ENCODE measurements around the gene GPR141. TPM values are rescaled to one million over a fixed set of nuclear protein-coding genes. Genes with fewer than 3 reads are reported as not detected.

Gene GPR141
- total RNA-seq, 1 donor from 2014 or later, result not detected

DNA sequence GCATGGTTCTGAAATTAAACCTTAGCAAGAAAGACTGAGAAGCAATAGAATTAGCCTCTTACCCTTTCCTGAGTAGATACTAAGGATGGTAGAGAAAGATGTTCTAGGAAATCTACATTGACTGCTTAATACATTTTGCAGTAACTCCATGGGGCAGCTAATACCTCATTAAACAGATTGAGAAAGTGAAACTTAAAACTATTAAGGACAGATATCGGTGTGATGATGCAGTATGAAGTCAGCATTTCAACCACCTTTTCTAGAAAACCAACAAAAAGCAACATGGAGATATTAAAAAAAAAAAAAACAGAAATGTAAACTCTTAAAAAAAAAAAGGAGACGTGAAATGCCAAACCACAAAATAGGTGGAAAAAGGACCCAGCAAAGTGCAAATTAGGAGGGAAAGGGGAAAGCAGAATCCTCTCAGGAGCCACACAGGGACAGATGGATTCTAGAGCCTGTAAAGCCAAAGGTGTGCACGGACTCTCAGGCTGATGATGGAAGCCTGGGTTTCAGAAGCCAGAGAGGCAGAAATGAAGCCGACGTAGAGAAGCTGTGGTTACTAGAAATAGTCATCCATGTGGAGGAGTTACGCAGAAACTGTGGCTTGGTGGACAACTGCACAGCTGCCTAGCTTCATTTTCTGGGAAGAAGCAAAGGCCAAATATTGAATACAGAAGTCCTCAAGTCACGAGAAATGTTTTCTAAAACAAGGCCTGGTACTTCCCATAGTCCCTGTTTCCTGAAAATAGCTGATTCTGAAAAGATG, 38.1 kb upstream of the GPR141 start:
- no peaks in the 10 kb centered on the region for H3K36me3 ChIP-seq
- H3K9me3 ChIP-seq, result no peaks in the 10 kb centered on the region
- TF ChIP-seq, protein P1, sequence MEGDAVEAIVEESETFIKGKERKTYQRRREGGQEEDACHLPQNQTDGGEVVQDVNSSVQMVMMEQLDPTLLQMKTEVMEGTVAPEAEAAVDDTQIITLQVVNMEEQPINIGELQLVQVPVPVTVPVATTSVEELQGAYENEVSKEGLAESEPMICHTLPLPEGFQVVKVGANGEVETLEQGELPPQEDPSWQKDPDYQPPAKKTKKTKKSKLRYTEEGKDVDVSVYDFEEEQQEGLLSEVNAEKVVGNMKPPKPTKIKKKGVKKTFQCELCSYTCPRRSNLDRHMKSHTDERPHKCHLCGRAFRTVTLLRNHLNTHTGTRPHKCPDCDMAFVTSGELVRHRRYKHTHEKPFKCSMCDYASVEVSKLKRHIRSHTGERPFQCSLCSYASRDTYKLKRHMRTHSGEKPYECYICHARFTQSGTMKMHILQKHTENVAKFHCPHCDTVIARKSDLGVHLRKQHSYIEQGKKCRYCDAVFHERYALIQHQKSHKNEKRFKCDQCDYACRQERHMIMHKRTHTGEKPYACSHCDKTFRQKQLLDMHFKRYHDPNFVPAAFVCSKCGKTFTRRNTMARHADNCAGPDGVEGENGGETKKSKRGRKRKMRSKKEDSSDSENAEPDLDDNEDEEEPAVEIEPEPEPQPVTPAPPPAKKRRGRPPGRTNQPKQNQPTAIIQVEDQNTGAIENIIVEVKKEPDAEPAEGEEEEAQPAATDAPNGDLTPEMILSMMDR (IDR thresholded peaks at IDR 0.05), result no peak
- H3K27ac ChIP-seq, result no peak overlapping the region
- no peak overlapping the region for H3K4me3 ChIP-seq
- no peak for DNase-seq (ENCODE audit: extremely low spot score in 2 of 2)
- H3K4me1 ChIP-seq, result no peaks in the 10 kb centered on the region
- no peaks in the 10 kb centered on the region for H3K27me3 ChIP-seq
- intact Hi-C loops (cut with DNase I), result no loop called here

- Histone ChIP-seq H3K27ac (no peak overlapping the region), H3K4me3 (no peak overlapping the region), H3K9me3 (no peaks in the 10 kb centered on the region), H3K4me1 (no peaks in the 10 kb centered on the region), H3K27me3 (no peaks in the 10 kb centered on the region), H3K36me3 (no peaks in the 10 kb centered on the region)
- DNase-seq (ENCODE audit: extremely low spot score in 2 of 2), result no peak
- intact Hi-C loops (cut with DNase I), result no loop called here
- TF ChIP-seq, protein P1 (IDR thresholded peaks at IDR 0.05), result no peak
- no peak for TF ChIP-seq POLR2AphosphoS5 (IDR thresholded peaks at IDR 0.05; ENCODE audit: insufficient read depth in 1 of 2, low read depth in 1 of 2)
- no peak for TF ChIP-seq POLR2A (IDR thresholded peaks at IDR 0.05)
Measured at GRCh38 chr7:37656913-37657530, 26.5 kb upstream of the GPR141 start.

DNA sequence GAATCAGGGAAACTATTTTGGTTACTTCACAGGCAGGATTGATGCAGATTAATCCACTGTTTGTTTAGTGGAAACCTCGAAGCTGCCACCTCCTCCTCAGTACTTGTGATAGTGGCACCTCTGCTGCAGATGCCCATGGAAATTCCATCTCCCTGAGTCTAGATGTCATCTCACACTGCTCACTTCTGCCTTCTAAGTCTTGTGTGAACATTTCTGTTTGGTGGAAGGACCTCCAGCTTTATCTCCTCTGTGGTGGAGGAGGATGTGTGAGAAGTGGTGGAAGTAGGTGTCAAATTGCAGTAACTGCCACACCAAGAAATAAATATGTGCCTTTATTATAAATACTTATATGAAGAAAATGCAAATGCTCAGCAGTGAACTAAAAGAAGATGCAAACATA, 25.8 kb upstream of the GPR141 start:
- Histone ChIP-seq H3K27ac (no peak overlapping the region), H3K4me1 (no peaks in the 10 kb centered on the region), H3K9me3 (no peaks in the 10 kb centered on the region), H3K4me3 (no peak overlapping the region), H3K36me3 (no peaks in the 10 kb centered on the region), H3K27me3 (no peaks in the 10 kb centered on the region)
- no peak for DNase-seq (ENCODE audit: extremely low spot score in 2 of 2)
- intact Hi-C loops (cut with DNase I), result no loop called here
- TF ChIP-seq, protein P1 (IDR thresholded peaks at IDR 0.05), result no peak
- no peak for TF ChIP-seq POLR2AphosphoS5 (IDR thresholded peaks at IDR 0.05; ENCODE audit: insufficient read depth in 1 of 2, low read depth in 1 of 2)
- no peak for TF ChIP-seq POLR2A (IDR thresholded peaks at IDR 0.05)

GRCh38 chr7:37659971-37660565, 23.5 kb upstream of the GPR141 start:
- Histone ChIP-seq H3K27ac (no peak overlapping the region), H3K36me3 (no peaks in the 10 kb centered on the region), H3K27me3 (no peaks in the 10 kb centered on the region), H3K4me1 (no peaks in the 10 kb centered on the region), H3K9me3 (no peaks in the 10 kb centered on the region), H3K4me3 (no peak overlapping the region)
- TF ChIP-seq, protein P1 (IDR thresholded peaks at IDR 0.05), result no peak
- TF ChIP-seq POLR2A (IDR thresholded peaks at IDR 0.05) (no peak), POLR2AphosphoS5 (IDR thresholded peaks at IDR 0.05; ENCODE audit: insufficient read depth in 1 of 2, low read depth in 1 of 2) (no peak)
- DNase-seq (ENCODE audit: extremely low spot score in 2 of 2), result no peak
- intact Hi-C loops (cut with DNase I), result no loop called here

GRCh38 chr7:37660614-37661013, 23.0 kb upstream of the GPR141 start:
- H3K4me1 ChIP-seq, result no peaks in the 10 kb centered on the region
- no peak overlapping the region for H3K4me3 ChIP-seq
- no peak for DNase-seq (ENCODE audit: extremely low spot score in 2 of 2)
- H3K27ac ChIP-seq, result no peak overlapping the region
- no peaks in the 10 kb centered on the region for H3K36me3 ChIP-seq
- no peaks in the 10 kb centered on the region for H3K27me3 ChIP-seq
- no peak for TF ChIP-seq POLR2AphosphoS5 (IDR thresholded peaks at IDR 0.05; ENCODE audit: insufficient read depth in 1 of 2, low read depth in 1 of 2)
- H3K9me3 ChIP-seq, result no peaks in the 10 kb centered on the region
- intact Hi-C loops (cut with DNase I), result no loop called here

Measured in vagina (tissue), 2 donors.